Coronary artery (tissue), 2 donors: ENCODE measurements around the gene GABBR2.

Experiments
- DNase-seq: peaks from one replicate; pipeline ENCODE4 v3.0.0-alpha.2; 2017; ENCODE audit warnings: low spot score
- H3K27ac ChIP-seq, 2 donors: fragments of 200-600 bp; sonication (generic); one replicate each; pipeline ENCODE4 v1.5.1; 2016 to 2019
- H3K4me3 ChIP-seq: fragments of 200-600 bp; sonication (generic); 2 replicates; pipeline ENCODE4 v1.5.1; 2016; ENCODE audit warnings: mild to moderate bottlenecking, moderate library complexity
- TF ChIP-seq, protein P1 (sequence below): fragments of 200-600 bp; sonication (generic); IDR thresholded peaks from one replicate; pipeline ENCODE4 v1.5.1; 2019; ENCODE audit warnings: antibody characterized with exemption

The GABBR2 gene

DNA sequence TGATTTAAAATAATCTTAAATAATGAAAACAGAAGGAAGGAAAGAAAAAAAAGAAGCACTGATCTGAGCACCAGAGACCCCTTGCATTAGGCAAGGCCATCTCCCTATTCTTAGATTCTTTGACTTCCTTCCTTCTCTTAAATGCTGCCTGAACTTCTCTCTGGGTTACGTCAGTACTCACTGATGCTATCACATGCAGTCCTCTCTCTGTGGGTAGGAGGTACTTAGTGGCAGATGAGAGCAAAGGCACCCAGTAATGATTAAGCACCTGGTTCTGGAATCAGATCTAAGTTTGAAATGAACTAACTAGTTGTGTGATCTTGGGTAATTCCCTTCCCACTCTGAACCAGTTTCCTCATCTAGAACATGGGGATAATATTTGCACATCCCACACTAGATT is 343.0 kb downstream of the GABBR2 start:
- H3K4me3 ChIP-seq: no peak overlapping the region
- TF ChIP-seq, protein P1, sequence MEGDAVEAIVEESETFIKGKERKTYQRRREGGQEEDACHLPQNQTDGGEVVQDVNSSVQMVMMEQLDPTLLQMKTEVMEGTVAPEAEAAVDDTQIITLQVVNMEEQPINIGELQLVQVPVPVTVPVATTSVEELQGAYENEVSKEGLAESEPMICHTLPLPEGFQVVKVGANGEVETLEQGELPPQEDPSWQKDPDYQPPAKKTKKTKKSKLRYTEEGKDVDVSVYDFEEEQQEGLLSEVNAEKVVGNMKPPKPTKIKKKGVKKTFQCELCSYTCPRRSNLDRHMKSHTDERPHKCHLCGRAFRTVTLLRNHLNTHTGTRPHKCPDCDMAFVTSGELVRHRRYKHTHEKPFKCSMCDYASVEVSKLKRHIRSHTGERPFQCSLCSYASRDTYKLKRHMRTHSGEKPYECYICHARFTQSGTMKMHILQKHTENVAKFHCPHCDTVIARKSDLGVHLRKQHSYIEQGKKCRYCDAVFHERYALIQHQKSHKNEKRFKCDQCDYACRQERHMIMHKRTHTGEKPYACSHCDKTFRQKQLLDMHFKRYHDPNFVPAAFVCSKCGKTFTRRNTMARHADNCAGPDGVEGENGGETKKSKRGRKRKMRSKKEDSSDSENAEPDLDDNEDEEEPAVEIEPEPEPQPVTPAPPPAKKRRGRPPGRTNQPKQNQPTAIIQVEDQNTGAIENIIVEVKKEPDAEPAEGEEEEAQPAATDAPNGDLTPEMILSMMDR: no peak
- H3K27ac ChIP-seq: no peak overlapping the region
- no peak for DNase-seq

DNA sequence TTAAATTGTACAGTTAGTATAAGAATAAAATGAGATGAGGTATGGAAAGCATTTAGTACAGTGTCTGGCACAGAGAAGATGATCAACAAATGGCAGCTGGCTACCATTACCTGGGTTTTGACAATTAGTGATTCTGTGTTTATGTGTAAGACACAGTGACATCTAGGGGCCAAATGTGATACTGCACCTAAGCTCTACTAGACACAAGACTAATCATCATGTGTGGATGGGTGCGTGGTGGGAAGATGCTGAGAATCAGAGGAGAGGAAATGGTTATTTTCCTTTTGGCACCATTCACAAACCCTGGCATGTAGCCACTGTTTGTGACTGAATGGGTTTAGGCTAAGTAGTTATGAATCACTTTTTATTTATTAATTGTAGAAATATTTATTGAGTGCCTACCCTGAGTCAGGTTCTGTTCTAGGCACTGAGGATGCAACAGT is 343.5 kb downstream of the GABBR2 start:
- no peak overlapping the region for H3K4me3 ChIP-seq
- no peak overlapping the region for H3K27ac ChIP-seq
- TF ChIP-seq, protein P1: no peak
- DNase-seq: no peak

DNA sequence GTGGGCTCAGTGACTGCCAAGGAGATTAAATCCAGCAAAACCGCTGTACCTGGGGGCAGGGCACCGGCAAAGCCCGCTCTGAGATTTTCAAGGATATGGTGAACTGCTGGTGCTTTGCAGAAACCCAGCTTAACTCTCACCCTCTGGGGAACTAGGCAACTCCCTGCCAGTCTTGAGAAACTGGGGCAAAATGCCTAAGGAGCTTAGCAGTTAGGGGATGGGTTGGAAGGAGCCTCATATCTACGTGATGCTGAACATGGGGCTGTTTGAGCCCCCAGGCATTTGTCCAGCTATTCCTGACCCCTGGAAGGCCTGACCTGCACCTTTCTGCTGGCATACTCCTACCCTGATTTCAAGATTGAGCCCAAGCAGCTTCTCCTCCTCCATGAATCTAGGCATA is 344.6 kb downstream of the GABBR2 start:
- H3K27ac ChIP-seq: no peak overlapping the region
- H3K4me3 ChIP-seq: no peak overlapping the region
- no peak for DNase-seq
- TF ChIP-seq, protein P1: no peak

DNA sequence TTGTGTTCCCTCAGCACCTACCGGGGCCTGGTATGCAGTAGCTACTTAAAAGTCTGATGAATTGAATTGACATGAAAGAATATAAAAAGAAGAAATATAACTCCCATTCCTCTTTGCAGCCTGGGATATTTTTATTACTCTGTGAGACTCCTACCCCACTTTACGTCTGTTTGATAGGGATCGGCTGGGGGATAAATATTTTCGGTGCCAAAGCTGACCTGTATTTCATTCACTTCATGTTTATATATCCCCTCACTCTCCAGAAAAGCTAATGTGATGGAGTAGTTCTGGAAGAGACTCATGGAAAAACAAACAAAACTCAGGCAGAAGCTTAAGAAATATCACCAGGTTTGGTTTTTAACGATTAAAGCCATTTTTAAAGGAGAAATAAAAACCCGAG is 345.1 kb downstream of the GABBR2 start:
- TF ChIP-seq, protein P1: no peak
- H3K27ac ChIP-seq: no peak overlapping the region
- no peak for DNase-seq
- H3K4me3 ChIP-seq: no peak overlapping the region

DNA sequence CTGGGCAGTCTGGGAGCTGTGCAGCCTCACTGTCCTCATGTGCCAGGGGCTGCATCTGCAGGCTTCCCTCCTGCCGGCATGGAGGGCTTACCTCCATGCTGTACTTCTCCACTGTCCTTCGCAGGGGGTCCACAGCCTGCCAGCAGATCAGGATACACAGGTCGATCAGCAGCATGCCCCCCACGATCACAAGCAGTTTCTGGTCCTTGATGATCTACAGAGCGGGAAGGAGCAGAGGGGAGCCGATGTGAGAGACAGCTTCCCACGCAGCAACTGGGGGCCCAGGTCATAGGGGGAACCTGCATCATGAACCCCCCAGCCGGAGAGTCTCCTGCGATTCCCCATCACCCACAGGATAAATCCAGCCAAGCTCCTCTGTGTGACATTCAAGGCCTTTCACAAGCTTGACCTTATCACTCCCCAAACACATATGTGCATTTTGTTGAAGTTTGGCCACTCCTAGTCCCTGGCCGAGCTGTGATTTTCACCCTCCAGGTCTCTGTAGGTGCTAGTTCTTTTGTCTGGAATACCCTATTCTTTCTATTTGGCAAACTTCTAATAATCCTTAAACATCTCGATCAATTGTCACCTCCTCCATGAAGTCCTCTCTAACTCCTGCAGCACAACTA is 346.0 kb downstream of the GABBR2 start:
- Histone ChIP-seq H3K27ac (no peak overlapping the region), H3K4me3 (no peak overlapping the region)
- no peak for DNase-seq
- TF ChIP-seq, protein P1: no peak

DNA sequence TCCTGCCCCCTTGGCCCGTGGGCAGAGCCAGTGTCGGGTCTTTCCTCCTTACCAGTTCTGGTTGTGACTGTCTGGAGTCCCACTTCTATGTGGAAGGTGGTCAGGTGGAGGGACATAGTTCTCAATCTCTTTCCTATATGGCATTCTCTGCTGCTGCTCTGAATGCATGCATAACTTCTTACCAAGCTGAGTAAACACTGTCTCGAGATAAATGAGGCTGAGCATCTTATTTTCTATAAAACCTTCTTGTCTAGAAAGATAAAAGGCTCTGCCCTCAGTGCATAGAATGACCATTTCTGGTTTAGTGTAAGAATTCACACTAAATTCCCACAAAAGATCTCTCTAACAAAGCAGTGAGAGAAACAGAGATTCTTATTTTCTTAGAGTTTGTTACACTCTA is 347.1 kb downstream of the GABBR2 start:
- TF ChIP-seq, protein P1: no peak

DNA sequence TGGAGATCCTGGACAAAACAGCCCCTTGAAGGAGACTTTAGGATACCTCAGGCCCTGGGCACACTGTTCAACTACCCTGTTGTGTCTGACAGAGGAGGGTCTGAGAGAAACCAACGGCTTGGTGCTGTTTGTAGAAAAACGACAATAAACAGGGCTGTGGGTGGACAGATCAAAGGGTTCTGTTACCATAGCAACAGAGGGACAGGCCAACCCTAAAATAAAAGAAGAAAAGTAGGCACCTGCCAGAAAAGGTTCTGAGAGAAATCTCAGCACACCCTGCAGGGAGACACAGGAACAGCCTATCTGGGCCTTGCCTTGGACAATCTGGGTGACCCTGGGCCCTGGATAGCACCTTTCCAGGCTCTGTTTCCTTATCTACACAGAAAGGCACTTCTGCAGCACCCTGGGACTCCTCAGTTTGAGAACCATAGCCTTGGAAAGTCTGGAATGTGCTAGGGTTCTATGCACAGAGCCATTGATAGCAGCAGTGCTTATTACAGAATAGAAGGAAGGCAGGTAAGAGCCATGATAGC is 348.5 kb downstream of the GABBR2 start:
- DNase-seq: no peak
- TF ChIP-seq, protein P1: no peak
- Histone ChIP-seq H3K27ac (no peak overlapping the region), H3K4me3 (no peak overlapping the region)

More for the DNA sequence above, 347.1 kb downstream of the GABBR2 start:
- Histone ChIP-seq H3K4me3 (no peak overlapping the region), H3K27ac (no peak overlapping the region)
- no peak for DNase-seq
